Measurements from ENCODE around the gene PCDHGB4.
"Not testable (repeated sequence)": the region's sequence is repeated elsewhere in the genome, so short reads cannot be mapped to it uniquely, and the experiment has no call there.

GRCh38 chr5:141346017-141346416 lies 41.5 kb upstream of the PCDHGB4 start:
- not testable (repeated sequence) for TF ChIP-seq EP300 (IDR thresholded peaks at IDR 0.05; ENCODE audit: low read depth in 2 of 2, low read length in 2 of 2); EP300 (CRISPR knock-in tag; IDR thresholded peaks at IDR 0.05; ENCODE audit: borderline replicate concordance); ADNP (CRISPR knock-in tag; IDR thresholded peaks at IDR 0.05)

Data from HepG2 (cell line).